NB4 (cell line): Measurements from ENCODE around the gene MYO15B.

ENCODE experiments used
- POLR2A ChIP-seq: IDR thresholded peaks from 2 replicates; pipeline ENCODE4 v1.6.1; 2011; ENCODE audit warnings: mild to moderate bottlenecking; ENCODE audit not compliant: insufficient read length; ENCODE audit errors: extremely low read depth
- TF ChIP-seq, protein P1 (sequence below): IDR thresholded peaks from one replicate; pipeline ENCODE4 v1.5.1; 2012; ENCODE audit warnings: low read depth, low read length

DNA sequence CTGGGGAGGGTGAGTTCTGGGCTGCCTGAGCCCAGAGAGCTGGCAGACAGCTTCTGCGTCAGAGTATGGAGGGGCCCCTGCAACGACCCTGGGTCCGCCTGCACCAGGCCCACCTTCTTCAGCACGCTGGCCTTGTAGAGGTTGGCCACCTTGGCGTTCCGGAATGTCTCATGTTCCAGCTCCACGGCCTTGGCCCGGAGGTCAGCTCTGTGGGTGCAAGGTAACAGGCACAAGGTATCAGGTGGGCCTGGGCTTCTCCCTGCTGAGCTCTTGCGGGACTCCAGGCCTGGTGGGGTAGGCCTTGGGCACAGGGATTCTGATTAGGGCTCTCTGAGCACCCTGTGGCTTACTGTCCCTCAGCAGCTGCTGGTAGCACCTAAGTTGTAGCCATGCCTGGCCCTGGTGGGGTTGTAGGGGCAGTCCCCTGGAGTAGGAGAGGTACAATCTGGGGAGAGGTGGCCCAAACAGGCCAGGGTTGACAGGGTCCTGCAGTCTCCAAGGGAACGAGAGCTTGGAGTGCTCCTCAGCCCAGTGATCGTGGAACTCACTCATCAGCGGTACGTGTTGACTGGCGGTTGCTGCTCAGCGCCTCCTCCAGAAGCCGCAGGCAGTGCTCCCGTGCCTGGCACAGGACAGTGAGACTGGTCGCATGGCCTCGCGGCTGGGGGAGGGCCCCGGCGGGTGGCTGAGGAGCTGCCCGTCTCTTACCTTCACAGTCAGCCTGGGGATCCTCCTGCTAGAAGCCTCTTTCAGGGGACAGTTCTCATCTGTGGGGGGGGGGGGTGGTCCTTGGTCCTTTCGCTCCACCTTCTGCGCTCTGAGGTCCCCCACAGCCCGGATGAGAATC, 42.7 kb downstream of the MYO15B start:
- TF ChIP-seq, protein P1, sequence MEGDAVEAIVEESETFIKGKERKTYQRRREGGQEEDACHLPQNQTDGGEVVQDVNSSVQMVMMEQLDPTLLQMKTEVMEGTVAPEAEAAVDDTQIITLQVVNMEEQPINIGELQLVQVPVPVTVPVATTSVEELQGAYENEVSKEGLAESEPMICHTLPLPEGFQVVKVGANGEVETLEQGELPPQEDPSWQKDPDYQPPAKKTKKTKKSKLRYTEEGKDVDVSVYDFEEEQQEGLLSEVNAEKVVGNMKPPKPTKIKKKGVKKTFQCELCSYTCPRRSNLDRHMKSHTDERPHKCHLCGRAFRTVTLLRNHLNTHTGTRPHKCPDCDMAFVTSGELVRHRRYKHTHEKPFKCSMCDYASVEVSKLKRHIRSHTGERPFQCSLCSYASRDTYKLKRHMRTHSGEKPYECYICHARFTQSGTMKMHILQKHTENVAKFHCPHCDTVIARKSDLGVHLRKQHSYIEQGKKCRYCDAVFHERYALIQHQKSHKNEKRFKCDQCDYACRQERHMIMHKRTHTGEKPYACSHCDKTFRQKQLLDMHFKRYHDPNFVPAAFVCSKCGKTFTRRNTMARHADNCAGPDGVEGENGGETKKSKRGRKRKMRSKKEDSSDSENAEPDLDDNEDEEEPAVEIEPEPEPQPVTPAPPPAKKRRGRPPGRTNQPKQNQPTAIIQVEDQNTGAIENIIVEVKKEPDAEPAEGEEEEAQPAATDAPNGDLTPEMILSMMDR: no peak
- no peak for TF ChIP-seq POLR2A
